Measurements from ENCODE around the gene NLRP11. TPM values are rescaled to one million over a fixed set of nuclear protein-coding genes. Genes with fewer than 3 reads are reported as not detected.

Gene NLRP11
- total RNA-seq, 1 experiment from 2014 or later, result not detected

GRCh38 chr19:55830656-55831055 is 1.1 kb downstream of the NLRP11 start:
- H3K27me3 ChIP-seq (ENCODE audit: insufficient read depth, low read length), result no peaks in the 10 kb centered on the region
- no peak overlapping the region for H3K14ac ChIP-seq (ENCODE audit: insufficient read depth, low read length)
- H3K27me3 Mint-ChIP-seq (ENCODE audit: low read depth), result 0 out of 2 replicates have a peak, but pooled peaks cover 6% of the 10 kb centered on the region
- H3K23ac ChIP-seq (ENCODE audit: insufficient read length, low read depth, low read length), result no peak overlapping the region
- no peak overlapping the region for H2BK15ac ChIP-seq (ENCODE audit: low read depth, low read length)
- H4K20me1 ChIP-seq (ENCODE audit: control insufficient read depth, insufficient read depth, insufficient read length), result no peaks in the 10 kb centered on the region
- no peak for TF ChIP-seq CTCF (conservative IDR thresholded peaks at IDR 0.05)
- no peak overlapping the region for H3K27ac Mint-ChIP-seq
- no peaks in the 10 kb centered on the region for H3K79me2 ChIP-seq (ENCODE audit: insufficient read depth, low read length)
- H3K9me3 ChIP-seq (ENCODE audit: control insufficient read depth, low read depth, low read length), result peaks cover 42% of the 10 kb centered on the region
- H3K4me1 ChIP-seq (ENCODE audit: insufficient read depth, low read length), result no peaks in the 10 kb centered on the region
- H3K36me3 Mint-ChIP-seq (ENCODE audit: insufficient read depth in 1 of 3, low read depth in 3 of 3), result peaks cover 0 to 16% (median 3%) of the 10 kb centered on the region in 3 experiments; a peak in 4 of 7 replicates
- no peak overlapping the region for H2AK5ac ChIP-seq (ENCODE audit: insufficient read length, low read length)
- no peak overlapping the region for H3K9ac ChIP-seq (ENCODE audit: extremely low read depth, insufficient read length, low read length)
- H4K91ac ChIP-seq (ENCODE audit: insufficient read length, low read depth, low read length), result no peak overlapping the region
- H2BK20ac ChIP-seq (ENCODE audit: low read depth, low read length, poor library complexity, severe bottlenecking), result no peak overlapping the region
- no peaks in the 10 kb centered on the region for H3K79me1 ChIP-seq (ENCODE audit: insufficient read depth, low read depth, low read length, poor library complexity, severe bottlenecking)
- H3K18ac ChIP-seq (ENCODE audit: insufficient read length, low read depth, low read length), result no peak overlapping the region
- H2BK120ac ChIP-seq (ENCODE audit: low read depth, low read length, poor library complexity, severe bottlenecking), result no peak overlapping the region
- H3K4me2 ChIP-seq (ENCODE audit: insufficient read depth, insufficient read length, low read length), result no peak overlapping the region
- no peak overlapping the region for H3K56ac ChIP-seq (ENCODE audit: insufficient read length, low read depth, low read length)
- no peak overlapping the region for H4K8ac ChIP-seq (replicated peaks; ENCODE audit: insufficient read length, low read depth, low read length)
- no peaks in the 10 kb centered on the region for H3K23me2 ChIP-seq (ENCODE audit: insufficient read length, low read depth, low read length, poor library complexity, severe bottlenecking)
- H2BK12ac ChIP-seq (ENCODE audit: insufficient read length, low read depth, low read length), result no peak overlapping the region
- WGBS (ENCODE audit: extremely low coverage, insufficient read length, low lambda C conversion rate), result no CpG with 5 or more reads among the region's 5 CpGs
- H3K27ac ChIP-seq (ENCODE audit: insufficient read length, low read depth, low read length), result no peak overlapping the region
- no peaks in the 10 kb centered on the region for H3K4me1 Mint-ChIP-seq
- H3T11ph ChIP-seq (ENCODE audit: low read length), result no peak overlapping the region
- H2BK5ac ChIP-seq (ENCODE audit: insufficient read length, low read length), result no peak overlapping the region
- H4K5ac ChIP-seq (ENCODE audit: insufficient read length, low read depth, low read length), result no peak overlapping the region
- no peak overlapping the region for H3K4me3 Mint-ChIP-seq
- no peak overlapping the region for H3K4ac ChIP-seq (ENCODE audit: low read depth, low read length)
- no peak overlapping the region for H2AFZ ChIP-seq (ENCODE audit: low read length)
- DNase-seq, result no peak
- H3K9me3 Mint-ChIP-seq, result peaks cover 61 to 73% of the 10 kb centered on the region in 2 experiments

Data from H9 (cell line).